Panc1 (cell line): ENCODE data around the gene CHL1. TPM values are rescaled to one million over a fixed set of nuclear protein-coding genes. Genes with fewer than 3 reads are reported as not detected.

Experiments
- ATAC-seq: fragments of 200-7000 bp; cut with Tn5 transposase; 2 replicates; pipeline ENCODE4 v1.9.1; 2020; ENCODE audit warnings: mild to moderate bottlenecking, moderate library complexity
- BruUV-seq: library from RNA; stranded (reverse); fragments of 400-500 nt; replicated peaks from 2 replicates; lab custom pipeline; 2021; lab: Mats Ljungman, UMichigan
- CTCF ChIA-PET: fragments of 300-600 bp; sonication (Branson Sonifier 250); formaldehyde crosslinking; loops from one replicate; lab custom pipeline; 2022; ENCODE audit warnings: antibody characterized with exemption; lab: Charles Lee
- POLR2A ChIA-PET: fragments of 300-600 bp; sonication (Branson Sonifier 250); formaldehyde crosslinking; loops from one replicate; lab custom pipeline; 2022; ENCODE audit warnings: antibody characterized with exemption; lab: Charles Lee
- DNase-seq: peaks from one replicate; pipeline ENCODE4 v3.0.0-alpha.2; 2010; ENCODE audit warnings: low read depth, low spot score
- H3K27ac ChIP-seq: 2 replicates; pipeline ENCODE4 v1.5.1; 2011; ENCODE audit warnings: mild to moderate bottlenecking, low read length, inconsistent platforms
- H3K27me3 ChIP-seq: fragments of 200-500 bp; sonication (Bioruptor generic); 2 replicates; pipeline ENCODE4 v1.6.0; 2014; ENCODE audit warnings: low read length, inconsistent platforms; ENCODE audit not compliant: control insufficient read depth, insufficient read depth
- H3K36me3 ChIP-seq: fragments of 200-500 bp; sonication (Bioruptor generic); 2 replicates; pipeline ENCODE4 v1.5.1; 2014; ENCODE audit warnings: inconsistent platforms, mild to moderate bottlenecking, low read length, moderate library complexity; ENCODE audit not compliant: control insufficient read depth, insufficient read depth
- H3K4me1 ChIP-seq: 2 replicates; pipeline ENCODE4 v1.5.1; 2011; ENCODE audit warnings: inconsistent platforms, mild to moderate bottlenecking, low read length, moderate library complexity; ENCODE audit not compliant: control insufficient read depth, insufficient read depth
- H3K4me3 ChIP-seq, 2 experiments: 2 replicates each; pipeline ENCODE4 v1.5.1; 2011 to 2012; ENCODE audit warnings: low read depth in 2 of 2, low read length in 2 of 2, mild to moderate bottlenecking in 2 of 2, inconsistent platforms in 1 of 2, moderate library complexity in 1 of 2
- H3K9me3 ChIP-seq: fragments of 200-500 bp; sonication (Bioruptor generic); 2 replicates; pipeline ENCODE4 v1.5.1; 2014; ENCODE audit warnings: low read depth, mild to moderate bottlenecking, inconsistent platforms, low read length, moderate library complexity; ENCODE audit not compliant: control insufficient read depth, insufficient read depth
- CTCF ChIP-seq: fragments of 450-650 bp; IDR thresholded peaks from 2 replicates; pipeline ENCODE4 v1.5.1; 2017; ENCODE audit warnings: mild to moderate bottlenecking
- POLR2AphosphoS5 ChIP-seq: IDR thresholded peaks from 2 replicates; pipeline ENCODE4 v1.6.1; 2012; ENCODE audit warnings: mild to moderate bottlenecking, low read depth, low read length, moderate library complexity
- REST ChIP-seq, 2 experiments: IDR thresholded peaks; 2 replicates each; pipeline ENCODE4 v1.6.1; 2011 to 2012; ENCODE audit warnings: low read depth in 2 of 2, control low read depth in 1 of 2, low read length in 1 of 2, mild to moderate bottlenecking in 1 of 2, moderate library complexity in 1 of 2; ENCODE audit not compliant: insufficient read depth in 1 of 2
- SIN3A ChIP-seq: IDR thresholded peaks from 2 replicates; pipeline ENCODE4 v1.6.1; 2012; ENCODE audit warnings: low read depth, mild to moderate bottlenecking, low read length, moderate library complexity, borderline replicate concordance; ENCODE audit not compliant: insufficient read depth
- TCF7L2 ChIP-seq: IDR thresholded peaks from 2 replicates; pipeline ENCODE4 v1.6.1; 2011; ENCODE audit warnings: mild to moderate bottlenecking, low read depth, low read length, inconsistent platforms
- in situ Hi-C: cut with HindIII; loops from 2 replicates; pipeline ENCODE4 v1.10.0; 2016; ENCODE audit warnings: low sequenced_read_pairs, low pct_unique_long_range_greater_than_20kb
- intact Hi-C: fragments of 100-400 bp; cut with micrococcal nuclease; formaldehyde crosslinking; loops from one replicate; pipeline ENCODE4 v1.10.0; 2022; ENCODE audit not compliant: unreplicated experiment
- total RNA-seq: library from RNA; stranded (reverse); gene quantifications from one replicate; pipeline ENCODE4 v1.2.1, GENCODE V29; 2021; ENCODE audit not compliant: unreplicated experiment

CHL1 gene
- total RNA-seq, 1 experiment from 2014 or later, result not detected

GRCh38 chr3:260898-261297 lies 64.3 kb downstream of the CHL1 start:
- intact Hi-C loops (no loop called here), in situ Hi-C loops (no loop called here)
- no peak for ATAC-seq

GRCh38 chr3:263393-263792 lies 66.8 kb downstream of the CHL1 start:
- DNase-seq (no peak), ATAC-seq (no peak)
- no peaks in the 10 kb centered on the region for H3K4me1 ChIP-seq
- H3K36me3 ChIP-seq, result no peaks in the 10 kb centered on the region
- H3K27ac ChIP-seq, result no peak overlapping the region
- ChIA-PET POLR2A (interaction anchor here (0.6 kb wide), 1 partner anchor 321 kb away, joined by 8 read pairs; no protein-coding TSS in a partner anchor), CTCF (no interaction called here)
- no TSS peak for BruUV-seq
- H3K9me3 ChIP-seq, result no peaks in the 10 kb centered on the region
- intact Hi-C loops, result no loop called here
- no peaks in the 10 kb centered on the region for H3K27me3 ChIP-seq
- in situ Hi-C loops, result no loop called here
- no peak overlapping the region for H3K4me3 ChIP-seq
- no peak for TF ChIP-seq TCF7L2
- no peak for TF ChIP-seq REST (IDR thresholded peaks at IDR 0.05; ENCODE audit: insufficient read depth in 1 of 2, low read depth in 2 of 2, low read length in 1 of 2)
- TF ChIP-seq CTCF, result no peak
- no peak for TF ChIP-seq SIN3A
- no peak for TF ChIP-seq POLR2AphosphoS5

More at GRCh38 chr3:260898-261297, 64.3 kb downstream of the CHL1 start:
- H3K4me1 ChIP-seq, result no peaks in the 10 kb centered on the region
- no peaks in the 10 kb centered on the region for H3K9me3 ChIP-seq
- no peak overlapping the region for H3K27ac ChIP-seq
- H3K36me3 ChIP-seq, result no peaks in the 10 kb centered on the region
- ChIA-PET CTCF (no interaction called here), POLR2A (no interaction called here)
- TF ChIP-seq REST (IDR thresholded peaks at IDR 0.05; ENCODE audit: insufficient read depth in 1 of 2, low read depth in 2 of 2, low read length in 1 of 2), result no peak
- no peak for TF ChIP-seq POLR2AphosphoS5
- TF ChIP-seq SIN3A, result no peak
- DNase-seq, result no peak
- no peaks in the 10 kb centered on the region for H3K27me3 ChIP-seq
- no TSS peak for BruUV-seq
- H3K4me3 ChIP-seq, result no peak overlapping the region
